ENCODE data around the gene JAG1. TPM values are rescaled to one million over a fixed set of nuclear protein-coding genes. Genes with fewer than 3 reads are reported as not detected.

The JAG1 gene
- total and polyA plus RNA-seq, 3 donors from 2014 or later = 17.4 to 30.6 (median 24.7) TPM

GRCh38 chr20:10665027-10665561 is 8.7 kb downstream of the JAG1 start:
- intact Hi-C loops (cut with DNase I; ENCODE audit: low total_unique reads) = no loop called here
- H3K36me3 ChIP-seq (ENCODE audit: low read depth, missing control alignments) = no peaks in the 10 kb centered on the region
- peak overlapping the region; percentile 4 to 56 for H3K27ac ChIP-seq
- TF ChIP-seq POLR2A (IDR thresholded peaks at IDR 0.05) (no peak), CTCF (IDR thresholded peaks at IDR 0.05) (no peak)
- DNase-seq = peak; percentile 27
- WGBS, 2 donors = 30 to 42% methylated on average over 7 of the region's 7 CpGs
- H3K4me3 ChIP-seq = no peak overlapping the region
- H3K4me1 ChIP-seq = peaks cover 32% of the 10 kb centered on the region
- H3K27me3 ChIP-seq = no peaks in the 10 kb centered on the region
- H3K9me3 ChIP-seq = no peaks in the 10 kb centered on the region

GRCh38 chr20:10663756-10664155 is 10.0 kb downstream of the JAG1 start:
- H3K27ac ChIP-seq = peak overlapping the region in 1 of 2 donors; percentile 8

GRCh38 chr20:10662661-10663458 is 10.9 kb downstream of the JAG1 start:
- no peaks in the 10 kb centered on the region for H3K27me3 ChIP-seq
- H3K36me3 ChIP-seq (ENCODE audit: low read depth, missing control alignments) = no peaks in the 10 kb centered on the region
- no peaks in the 10 kb centered on the region for H3K9me3 ChIP-seq
- no peak for TF ChIP-seq POLR2A (IDR thresholded peaks at IDR 0.05)
- no peak for TF ChIP-seq CTCF (IDR thresholded peaks at IDR 0.05)
- peak overlapping the region in 1 of 2 donors; percentile 8 for H3K27ac ChIP-seq
- intact Hi-C loops (cut with DNase I; ENCODE audit: low total_unique reads) = no loop called here
- H3K4me1 ChIP-seq = peaks cover 32% of the 10 kb centered on the region
- no peak overlapping the region for H3K4me3 ChIP-seq
- no peak for DNase-seq
- WGBS, 2 donors = 60 to 64% methylated on average over 10 of the region's 10 CpGs

More at GRCh38 chr20:10663756-10664155, 10.0 kb downstream of the JAG1 start:
- H3K4me3 ChIP-seq = no peak overlapping the region
- no peaks in the 10 kb centered on the region for H3K36me3 ChIP-seq (ENCODE audit: low read depth, missing control alignments)
- TF ChIP-seq POLR2A (IDR thresholded peaks at IDR 0.05) (no peak), CTCF (IDR thresholded peaks at IDR 0.05) (no peak)
- no peaks in the 10 kb centered on the region for H3K27me3 ChIP-seq
- 70 to 74% methylated on average over 8 of the region's 8 CpGs for WGBS, 2 donors
- no peaks in the 10 kb centered on the region for H3K9me3 ChIP-seq
- DNase-seq = no peak
- peaks cover 32% of the 10 kb centered on the region for H3K4me1 ChIP-seq
- intact Hi-C loops (cut with DNase I; ENCODE audit: low total_unique reads) = no loop called here

GRCh38 chr20:10662151-10662550 is 11.6 kb downstream of the JAG1 start:
- peaks cover 32% of the 10 kb centered on the region for H3K4me1 ChIP-seq
- TF ChIP-seq POLR2A (IDR thresholded peaks at IDR 0.05) (no peak), CTCF (IDR thresholded peaks at IDR 0.05) (no peak)
- H3K9me3 ChIP-seq = no peaks in the 10 kb centered on the region
- H3K27ac ChIP-seq = no peak overlapping the region
- intact Hi-C loops (cut with DNase I; ENCODE audit: low total_unique reads) = no loop called here
- no peaks in the 10 kb centered on the region for H3K36me3 ChIP-seq (ENCODE audit: low read depth, missing control alignments)
- no peak overlapping the region for H3K4me3 ChIP-seq
- no peak for DNase-seq
- 68 to 80% methylated on average over 4 to 5 of the region's 5 CpGs for WGBS, 2 donors
- H3K27me3 ChIP-seq = no peaks in the 10 kb centered on the region

Measured in testis (tissue), 3 donors.